CD4-positive, alpha-beta T cell (primary cell): ENCODE results near the gene BIN2. TPM values are rescaled to one million over a fixed set of nuclear protein-coding genes. Genes with fewer than 3 reads are reported as not detected.

ENCODE experiments used
- ATAC-seq: fragments of 200-7000 bp; cut with Tn5 transposase; one replicate; pipeline ENCODE4 v1.10.0; 2022; ENCODE audit warnings: mild to moderate bottlenecking; ENCODE audit not compliant: poor library complexity
- CTCF ChIA-PET: fragments of 350-600 bp; sonication (Branson Sonifier 250); formaldehyde crosslinking; loops from one replicate; lab custom pipeline; 2021; ENCODE audit warnings: antibody characterized with exemption, inconsistent platforms; lab: Charles Lee
- POLR2A ChIA-PET: fragments of 350-600 bp; sonication (Branson Sonifier 250); formaldehyde crosslinking; loops from one replicate; lab custom pipeline; 2021; ENCODE audit warnings: antibody characterized with exemption, inconsistent platforms; lab: Charles Lee
- DNase-seq, 14 experiments: peaks; one replicate each; pipeline ENCODE4 v3.0.0-alpha.2; 2013 to 2020; ENCODE audit warnings: mixed read lengths in 2 of 14
- H3K27ac ChIP-seq, 2 donors: one replicate each; pipeline versions ENCODE4 v1.5.1 to v1.7.0; 2013; ENCODE audit warnings: low read length in 2 of 2, low read depth in 1 of 2, mild to moderate bottlenecking in 1 of 2
- H3K27me3 ChIP-seq, 2 experiments: 1 replicate in 1 of 2; 2 replicates in 1 of 2; pipeline versions ENCODE4 v1.6.1 to v1.7.0; 2013; ENCODE audit warnings: low read length in 2 of 2, control low read depth in 1 of 2, mild to moderate bottlenecking in 1 of 2, moderate library complexity in 1 of 2; ENCODE audit not compliant: insufficient read depth in 2 of 2, control insufficient read depth in 1 of 2
- H3K36me3 ChIP-seq: one replicate; pipeline ENCODE4 v1.6.1; 2013; ENCODE audit warnings: low read length, control low read depth; ENCODE audit not compliant: insufficient read depth
- H3K4me1 ChIP-seq: one replicate; pipeline ENCODE4 v1.6.1; 2013; ENCODE audit warnings: low read length, control low read depth; ENCODE audit not compliant: insufficient read depth
- H3K4me3 ChIP-seq: one replicate; pipeline ENCODE4 v1.5.1; 2013; ENCODE audit warnings: mild to moderate bottlenecking, low read length, moderate library complexity
- H3K9me3 ChIP-seq, 2 experiments: 1 replicate in 1 of 2; 2 replicates in 1 of 2; pipeline versions ENCODE4 v1.6.1 to v1.7.0; 2013; ENCODE audit warnings: low read length in 2 of 2, mild to moderate bottlenecking in 2 of 2, control low read depth in 1 of 2, moderate library complexity in 1 of 2; ENCODE audit not compliant: control insufficient read depth in 1 of 2, insufficient read depth in 1 of 2
- H3K27ac Mint-ChIP-seq: one replicate; pipeline ENCODE4 v1.8.0; 2020; ENCODE audit warnings: mixed read lengths
- H3K27me3 Mint-ChIP-seq: one replicate; pipeline ENCODE4 v1.8.0; 2021; ENCODE audit warnings: mixed read lengths
- H3K36me3 Mint-ChIP-seq: one replicate; pipeline ENCODE4 v1.8.0; 2021; ENCODE audit warnings: low read depth, mixed read lengths
- H3K4me1 Mint-ChIP-seq: one replicate; pipeline ENCODE4 v1.8.0; 2021; ENCODE audit warnings: low read depth, mixed read lengths
- H3K4me3 Mint-ChIP-seq: one replicate; pipeline ENCODE4 v1.8.0; 2020; ENCODE audit warnings: mild to moderate bottlenecking, mixed read lengths
- H3K9me3 Mint-ChIP-seq: one replicate; pipeline ENCODE4 v1.8.0; 2020; ENCODE audit warnings: mixed read lengths
- intact Hi-C, 2 experiments: fragments of 100-400 bp; cut with DNase I in 1 of 2; cut with micrococcal nuclease in 1 of 2; formaldehyde crosslinking; loops; one replicate each; pipeline versions ENCODE4 v1.15.1 to v1.9.0; 2023 to 2025; cut with DNase I, micrococcal nuclease
- total RNA-seq, 174 experiments: library from RNA in 2 of 174; stranded (reverse) in 2 of 174; gene quantifications; one replicate each; pipeline ENCODE4 v1.2.3 and lab custom pipeline; 2021 to 2026
- TF ChIP-seq, protein P1 (sequence below): fragments of 200-600 bp; IDR thresholded peaks from one replicate; pipeline ENCODE4 v1.8.0; 2022; ENCODE audit warnings: antibody characterized with exemption, mild to moderate bottlenecking

Gene BIN2
- total RNA-seq, 2 experiments from 2014 or later, result 127 to 138 TPM

GRCh38 chr12:51360315-51360714, 36.3 kb upstream of the BIN2 start:
- TF ChIP-seq, protein P1, sequence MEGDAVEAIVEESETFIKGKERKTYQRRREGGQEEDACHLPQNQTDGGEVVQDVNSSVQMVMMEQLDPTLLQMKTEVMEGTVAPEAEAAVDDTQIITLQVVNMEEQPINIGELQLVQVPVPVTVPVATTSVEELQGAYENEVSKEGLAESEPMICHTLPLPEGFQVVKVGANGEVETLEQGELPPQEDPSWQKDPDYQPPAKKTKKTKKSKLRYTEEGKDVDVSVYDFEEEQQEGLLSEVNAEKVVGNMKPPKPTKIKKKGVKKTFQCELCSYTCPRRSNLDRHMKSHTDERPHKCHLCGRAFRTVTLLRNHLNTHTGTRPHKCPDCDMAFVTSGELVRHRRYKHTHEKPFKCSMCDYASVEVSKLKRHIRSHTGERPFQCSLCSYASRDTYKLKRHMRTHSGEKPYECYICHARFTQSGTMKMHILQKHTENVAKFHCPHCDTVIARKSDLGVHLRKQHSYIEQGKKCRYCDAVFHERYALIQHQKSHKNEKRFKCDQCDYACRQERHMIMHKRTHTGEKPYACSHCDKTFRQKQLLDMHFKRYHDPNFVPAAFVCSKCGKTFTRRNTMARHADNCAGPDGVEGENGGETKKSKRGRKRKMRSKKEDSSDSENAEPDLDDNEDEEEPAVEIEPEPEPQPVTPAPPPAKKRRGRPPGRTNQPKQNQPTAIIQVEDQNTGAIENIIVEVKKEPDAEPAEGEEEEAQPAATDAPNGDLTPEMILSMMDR, result no peak
- Histone ChIP-seq H3K27me3 (no peaks in the 10 kb centered on the region), H3K36me3 (peaks cover 50% of the 10 kb centered on the region), H3K27ac (no peak overlapping the region), H3K4me3 (no peak overlapping the region), H3K9me3 (no peaks in the 10 kb centered on the region), H3K4me1 (peaks cover 1% of the 10 kb centered on the region)
- POLR2A ChIA-PET, result no interaction called here
- H3K36me3 Mint-ChIP-seq, result peaks cover 49% of the 10 kb centered on the region
- CTCF ChIA-PET, result no interaction called here
- DNase-seq, result no peak
- intact Hi-C loops, result no loop called here
- no peak for ATAC-seq
- no peak overlapping the region for H3K27ac Mint-ChIP-seq
- H3K4me3 Mint-ChIP-seq, result no peak overlapping the region
- no peaks in the 10 kb centered on the region for H3K27me3 Mint-ChIP-seq
- peaks cover 5% of the 10 kb centered on the region for H3K4me1 Mint-ChIP-seq
- no peaks in the 10 kb centered on the region for H3K9me3 Mint-ChIP-seq

- no peak overlapping the region for H3K4me3 ChIP-seq
- no peaks in the 10 kb centered on the region for H3K27me3 Mint-ChIP-seq
- H3K27ac Mint-ChIP-seq, result no peak overlapping the region
- ChIA-PET POLR2A (no interaction called here), CTCF (no interaction called here)
- TF ChIP-seq, protein P1, result no peak
- H3K27me3 ChIP-seq, result no peaks in the 10 kb centered on the region
- H3K4me1 ChIP-seq, result no peaks in the 10 kb centered on the region
- H3K4me1 Mint-ChIP-seq, result peaks cover 5% of the 10 kb centered on the region
- H3K9me3 ChIP-seq, result no peaks in the 10 kb centered on the region
- no peak overlapping the region for H3K4me3 Mint-ChIP-seq
- DNase-seq (no peak), ATAC-seq (no peak)
- no peaks in the 10 kb centered on the region for H3K9me3 Mint-ChIP-seq
- H3K27ac ChIP-seq, result no peak overlapping the region
- H3K36me3 ChIP-seq, result peaks cover 46% of the 10 kb centered on the region
- H3K36me3 Mint-ChIP-seq, result peaks cover 54% of the 10 kb centered on the region
- intact Hi-C loops, result loop anchor here in 1 of 2 experiments (10.0 kb wide), 1 partner anchor 595 kb away; the partner anchor contains the start of gene ATF1
Measured at GRCh38 chr12:51359851-51360250, 35.9 kb upstream of the BIN2 start.

GRCh38 chr12:51358496-51358895, 34.5 kb upstream of the BIN2 start:
- intact Hi-C loops, result loop anchor here in 1 of 2 experiments (10.0 kb wide), 1 partner anchor 594 kb away; the partner anchor contains the start of gene ATF1
- POLR2A ChIA-PET, result interaction anchor here (0.7 kb wide), 1 partner anchor 63 kb away, joined by 3 read pairs; no protein-coding TSS in a partner anchor
- no peaks in the 10 kb centered on the region for H3K27me3 ChIP-seq
- DNase-seq (no peak), ATAC-seq (no peak)
- TF ChIP-seq, protein P1, result no peak
- no peak overlapping the region for H3K27ac ChIP-seq
- no peaks in the 10 kb centered on the region for H3K4me1 ChIP-seq
- Mint-ChIP-seq H3K4me3 (no peak overlapping the region), H3K27ac (no peak overlapping the region), H3K4me1 (peaks cover under 1% of the 10 kb centered on the region), H3K27me3 (no peaks in the 10 kb centered on the region), H3K9me3 (no peaks in the 10 kb centered on the region), H3K36me3 (peaks cover 52% of the 10 kb centered on the region)
- no peak overlapping the region for H3K4me3 ChIP-seq
- no peaks in the 10 kb centered on the region for H3K9me3 ChIP-seq
- CTCF ChIA-PET, result no interaction called here
- peaks cover 38% of the 10 kb centered on the region for H3K36me3 ChIP-seq
